Measurements from ENCODE around the gene OR52I1.

Gene OR52I1

GRCh38 chr11:4641501-4641900 lies 47.7 kb downstream of the OR52I1 start:
- Histone ChIP-seq H3K4me3 (ENCODE audit: low read length) (no peak overlapping the region), H3K9me3 (replicated peaks; ENCODE audit: insufficient read depth, low read length) (no peaks in the 10 kb centered on the region), H4K20me1 (ENCODE audit: insufficient read depth, low read length) (no peaks in the 10 kb centered on the region), H3K4me1 (ENCODE audit: low read length) (no peaks in the 10 kb centered on the region), H3K9me2 (replicated peaks; ENCODE audit: insufficient read depth, low read length) (no peaks in the 10 kb centered on the region), H3K9ac (ENCODE audit: low read length) (no peak overlapping the region), H3K27ac (ENCODE audit: low read length) (no peak overlapping the region), H3F3A (ENCODE audit: insufficient read depth, low read length) (no peaks in the 10 kb centered on the region), H2AFZ (ENCODE audit: low read length) (no peak overlapping the region), H3K27me3 (replicated peaks; ENCODE audit: insufficient read depth, low read length) (no peaks in the 10 kb centered on the region), H3K36me3 (replicated peaks; ENCODE audit: insufficient read depth, low read length) (no peaks in the 10 kb centered on the region), H3K4me2 (ENCODE audit: low read depth, low read length) (no peak overlapping the region), H3K79me2 (ENCODE audit: low read length) (no peaks in the 10 kb centered on the region)
- TF ChIP-seq CTCF (IDR thresholded peaks at IDR 0.05; ENCODE audit: low read length) (no peak), EZH2 (optimal IDR thresholded peaks at IDR 0.05; ENCODE audit: low read depth, low read length) (no peak), EZH2phosphoT487 (IDR thresholded peaks at IDR 0.05; ENCODE audit: low read length) (no peak)
- DNase-seq: no peak

GRCh38 chr11:4642043-4642442 lies 48.2 kb downstream of the OR52I1 start:
- Histone ChIP-seq H3K4me1 (ENCODE audit: low read length) (no peaks in the 10 kb centered on the region), H3K9me3 (replicated peaks; ENCODE audit: insufficient read depth, low read length) (no peaks in the 10 kb centered on the region), H3F3A (ENCODE audit: insufficient read depth, low read length) (no peaks in the 10 kb centered on the region), H3K79me2 (ENCODE audit: low read length) (no peaks in the 10 kb centered on the region), H3K4me3 (ENCODE audit: low read length) (no peak overlapping the region), H4K20me1 (ENCODE audit: insufficient read depth, low read length) (no peaks in the 10 kb centered on the region), H3K9me2 (replicated peaks; ENCODE audit: insufficient read depth, low read length) (no peaks in the 10 kb centered on the region), H2AFZ (ENCODE audit: low read length) (no peak overlapping the region), H3K36me3 (replicated peaks; ENCODE audit: insufficient read depth, low read length) (no peaks in the 10 kb centered on the region), H3K9ac (ENCODE audit: low read length) (no peak overlapping the region), H3K27me3 (replicated peaks; ENCODE audit: insufficient read depth, low read length) (no peaks in the 10 kb centered on the region), H3K4me2 (ENCODE audit: low read depth, low read length) (no peak overlapping the region), H3K27ac (ENCODE audit: low read length) (no peak overlapping the region)
- TF ChIP-seq CTCF (IDR thresholded peaks at IDR 0.05; ENCODE audit: low read length) (no peak), EZH2phosphoT487 (IDR thresholded peaks at IDR 0.05; ENCODE audit: low read length) (no peak), EZH2 (optimal IDR thresholded peaks at IDR 0.05; ENCODE audit: low read depth, low read length) (no peak)
- no peak for DNase-seq

- Histone ChIP-seq H3K9me2 (replicated peaks; ENCODE audit: insufficient read depth, low read length) (no peaks in the 10 kb centered on the region), H3K9ac (ENCODE audit: low read length) (no peak overlapping the region), H3K9me3 (replicated peaks; ENCODE audit: insufficient read depth, low read length) (no peaks in the 10 kb centered on the region), H3K4me1 (ENCODE audit: low read length) (no peaks in the 10 kb centered on the region), H3F3A (ENCODE audit: insufficient read depth, low read length) (no peaks in the 10 kb centered on the region), H3K27me3 (replicated peaks; ENCODE audit: insufficient read depth, low read length) (no peaks in the 10 kb centered on the region), H3K36me3 (replicated peaks; ENCODE audit: insufficient read depth, low read length) (no peaks in the 10 kb centered on the region), H3K27ac (ENCODE audit: low read length) (no peak overlapping the region), H3K4me3 (ENCODE audit: low read length) (no peak overlapping the region), H3K4me2 (ENCODE audit: low read depth, low read length) (no peak overlapping the region), H3K79me2 (ENCODE audit: low read length) (no peaks in the 10 kb centered on the region), H2AFZ (ENCODE audit: low read length) (no peak overlapping the region), H4K20me1 (ENCODE audit: insufficient read depth, low read length) (no peaks in the 10 kb centered on the region)
- TF ChIP-seq EZH2phosphoT487 (IDR thresholded peaks at IDR 0.05; ENCODE audit: low read length): no peak
- TF ChIP-seq CTCF (IDR thresholded peaks at IDR 0.05; ENCODE audit: low read length): no peak
- no peak for TF ChIP-seq EZH2 (optimal IDR thresholded peaks at IDR 0.05; ENCODE audit: low read depth, low read length)
- DNase-seq: no peak
These were observed 49.2 kb downstream of the OR52I1 start for GRCh38 chr11:4643076-4643475.
